GM21447 (cell line): Measurements from ENCODE around the gene SNX14.
A peak's percentile ranks its signal among the peaks of the same experiment; 100 is the strongest.

Source experiments
- ATAC-seq: cut with Tn5 transposase; IDR thresholded peaks from one replicate; pipeline ENCODE4 v1.9.1; 2021; ENCODE audit not compliant: unreplicated experiment

SNX14 gene

DNA sequence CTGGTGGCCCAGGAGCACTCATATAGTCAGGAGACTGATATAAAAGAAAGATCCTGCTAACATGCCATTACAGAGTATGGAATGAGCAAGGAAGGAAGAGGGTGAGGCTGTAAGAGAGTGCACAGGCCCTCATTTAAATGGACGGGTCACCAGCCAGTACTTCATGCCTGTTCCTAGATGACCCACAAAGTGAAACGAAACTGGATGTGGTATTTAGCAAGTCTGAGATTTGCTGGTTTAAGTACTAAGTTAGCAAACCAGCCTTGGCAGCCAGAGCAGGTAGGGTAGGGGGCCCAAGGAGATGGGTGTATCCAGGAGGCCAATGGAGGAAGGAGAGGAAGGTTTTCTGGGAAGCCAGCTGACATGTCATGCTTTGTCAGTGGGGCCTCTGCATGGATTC, 127.9 kb downstream of the SNX14 start:
- ATAC-seq: peak; percentile 28

DNA sequence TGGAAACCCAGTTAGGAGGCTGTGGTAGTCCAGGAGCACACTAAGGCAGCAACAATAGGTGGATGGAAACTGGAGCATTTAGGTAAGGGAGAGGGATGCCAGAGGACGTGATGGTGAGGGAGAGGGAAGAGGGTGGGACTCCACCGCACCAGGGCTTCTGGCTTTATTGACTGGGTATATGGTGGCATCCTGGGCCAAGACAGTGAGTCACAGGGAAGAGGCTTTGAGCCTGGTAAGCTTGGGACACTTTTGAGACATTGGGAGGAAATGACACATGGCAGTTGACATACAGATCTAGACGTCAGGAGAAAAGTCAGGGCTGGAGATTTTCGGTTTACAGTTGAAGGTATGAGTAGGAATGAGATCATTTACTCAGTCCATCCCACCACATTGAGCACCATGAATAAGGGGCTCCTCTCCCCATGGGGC, 128.9 kb downstream of the SNX14 start:
- ATAC-seq: no peak

DNA sequence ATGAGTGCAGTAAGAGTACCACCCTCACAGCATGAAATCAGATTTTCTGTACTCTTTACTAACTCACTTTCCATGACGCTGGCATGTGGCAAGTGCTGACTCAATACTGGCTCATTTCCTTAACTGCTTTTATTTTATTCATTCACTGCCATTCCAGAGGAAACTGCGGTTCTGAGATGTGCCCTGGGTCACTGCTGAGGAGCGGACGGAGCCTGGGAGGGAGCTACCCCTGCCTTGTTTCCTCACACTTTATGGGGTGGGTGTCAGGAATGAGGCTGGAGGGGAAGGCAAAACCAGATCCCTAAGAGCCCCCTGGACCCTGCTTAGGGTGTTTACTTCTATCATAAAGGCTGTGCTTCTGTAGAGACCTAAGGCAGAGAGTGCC, 129.4 kb downstream of the SNX14 start:
- ATAC-seq: no peak

DNA sequence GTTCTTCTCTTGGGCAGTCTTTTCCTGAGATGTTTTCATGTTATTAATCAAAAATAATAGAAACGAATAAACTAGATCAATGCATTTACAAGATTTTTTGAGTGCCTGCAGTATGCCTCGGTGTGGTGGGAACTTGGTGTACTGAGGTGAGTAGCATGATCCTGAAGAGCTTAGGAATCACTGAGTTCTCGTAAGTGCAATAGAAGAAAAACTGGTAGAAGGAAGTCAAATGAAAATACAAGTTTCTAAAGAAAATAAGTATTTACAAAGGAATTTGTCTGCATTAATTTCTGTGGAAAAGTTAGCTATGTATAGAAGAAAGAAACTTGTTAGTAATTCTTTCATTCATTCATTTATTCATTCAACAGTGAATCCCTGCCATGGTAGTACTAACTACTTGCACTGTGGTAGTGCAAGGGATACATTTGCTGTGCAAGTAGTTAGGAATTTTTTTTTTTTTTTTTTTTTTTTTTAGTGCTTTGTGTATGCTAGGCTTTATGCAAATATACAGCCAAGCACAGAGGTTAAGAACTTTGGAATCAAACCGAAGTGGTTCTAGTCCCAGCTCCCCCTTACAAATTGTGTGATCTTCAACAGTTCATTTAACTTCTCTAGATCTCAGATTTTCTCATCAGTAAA, 129.9 kb downstream of the SNX14 start:
- ATAC-seq: no peak

DNA sequence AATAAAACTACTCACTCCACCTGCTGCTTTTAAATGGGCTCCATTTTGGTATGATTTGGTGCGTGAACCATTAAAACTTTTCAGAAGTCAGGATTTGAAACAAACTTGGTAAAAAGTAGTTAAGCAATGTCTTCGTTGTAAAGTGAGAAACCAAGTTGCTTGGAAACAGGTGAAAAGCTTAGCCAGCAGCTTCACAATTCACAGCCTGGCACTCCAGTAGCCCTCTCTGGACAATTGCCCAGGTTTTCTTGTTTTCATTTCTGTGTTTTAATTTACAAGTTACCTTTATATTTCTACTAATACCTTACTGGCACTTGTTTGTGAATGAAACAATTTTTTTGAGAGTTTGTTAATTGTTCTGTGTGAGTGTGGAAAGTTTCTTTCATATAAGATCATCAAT, 131.0 kb downstream of the SNX14 start:
- no peak for ATAC-seq

DNA sequence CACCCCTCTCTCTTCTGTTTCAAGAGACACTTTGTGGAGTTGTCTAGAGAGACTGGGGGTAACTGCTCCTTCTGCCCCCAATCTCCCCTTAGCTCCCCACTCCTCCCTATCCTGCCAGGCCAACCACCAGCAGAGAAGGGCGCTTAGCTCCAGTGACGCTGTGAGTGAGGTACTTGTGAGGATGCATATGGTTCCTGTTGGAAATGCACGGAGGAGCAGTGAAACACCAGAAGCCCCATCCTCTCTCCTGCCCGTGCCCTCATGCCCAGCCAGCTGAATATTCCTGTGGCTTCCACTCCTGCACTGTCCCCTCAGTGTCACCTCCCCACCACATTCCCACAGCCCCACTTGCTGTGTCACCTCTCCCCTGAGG, 131.9 kb downstream of the SNX14 start:
- peak; percentile 7 for ATAC-seq

GRCh38 chr6:85460921-85461797, 132.5 kb downstream of the SNX14 start:
- ATAC-seq: peak; percentile 87

DNA sequence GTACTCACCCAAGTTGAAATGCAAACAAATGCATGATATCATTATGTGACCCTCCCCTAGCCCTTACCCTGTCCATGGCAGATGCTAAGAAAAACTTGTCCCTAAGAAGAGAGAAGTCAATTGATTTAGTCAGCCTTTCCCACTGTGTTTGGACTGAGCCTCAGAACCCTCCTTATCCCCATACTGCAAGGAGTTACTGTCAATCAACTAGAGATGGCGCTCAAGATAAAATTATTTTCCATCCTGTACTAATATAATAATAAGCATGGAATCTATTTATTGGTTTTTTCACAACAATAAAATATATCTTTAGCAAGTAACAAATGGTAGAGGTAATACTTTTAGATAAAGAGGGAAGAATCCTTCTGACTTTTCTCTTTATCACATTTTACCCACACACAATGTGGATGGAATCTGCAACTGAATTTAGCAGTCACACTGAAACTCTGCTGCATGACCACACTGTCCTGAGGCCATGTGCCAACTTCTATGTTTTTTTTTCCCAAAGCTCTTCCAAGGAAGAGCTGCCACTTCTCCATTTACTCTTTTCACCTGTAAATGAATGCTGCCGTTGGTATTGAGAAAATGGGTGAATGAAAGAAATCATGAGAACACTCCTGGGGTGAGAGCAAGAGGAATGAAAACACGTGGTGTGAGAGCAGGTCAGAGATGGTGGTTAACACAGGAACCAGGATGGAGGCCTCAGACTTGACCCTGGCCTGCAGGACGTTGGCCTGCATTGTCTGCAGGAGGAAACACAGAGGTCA, 133.3 kb downstream of the SNX14 start:
- peak; percentile 30 for ATAC-seq

DNA sequence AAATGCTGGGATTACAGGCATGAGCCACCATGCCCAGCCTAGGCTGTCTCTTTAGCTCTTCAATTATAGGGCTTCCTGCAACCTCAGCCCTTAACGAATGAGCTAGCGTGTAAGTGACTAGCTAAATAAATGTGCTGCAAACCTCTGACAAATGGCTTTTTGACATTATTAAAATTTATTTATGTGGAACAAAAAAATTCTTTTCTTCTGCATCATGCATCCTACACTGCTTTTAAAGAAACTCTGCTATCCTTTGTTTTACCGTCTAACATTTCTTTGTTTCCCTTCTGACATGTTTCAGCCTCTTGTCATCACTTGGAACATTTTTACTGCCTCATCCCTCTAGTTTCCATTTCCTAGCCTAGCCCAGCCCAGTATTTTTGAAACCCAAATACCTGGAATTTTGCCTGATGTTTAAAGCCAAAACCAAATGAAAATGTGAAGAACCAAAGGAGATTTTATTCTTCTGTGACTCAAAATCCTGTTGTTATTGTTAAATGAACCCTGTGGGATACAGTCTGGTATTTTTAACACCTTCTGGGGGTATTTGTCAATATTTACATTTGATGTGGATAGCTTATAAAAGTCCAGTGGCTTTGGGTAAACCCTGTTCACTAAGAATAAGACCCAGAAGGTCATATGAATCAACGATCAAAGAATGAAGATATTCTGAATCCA, 134.3 kb downstream of the SNX14 start:
- no peak for ATAC-seq

DNA sequence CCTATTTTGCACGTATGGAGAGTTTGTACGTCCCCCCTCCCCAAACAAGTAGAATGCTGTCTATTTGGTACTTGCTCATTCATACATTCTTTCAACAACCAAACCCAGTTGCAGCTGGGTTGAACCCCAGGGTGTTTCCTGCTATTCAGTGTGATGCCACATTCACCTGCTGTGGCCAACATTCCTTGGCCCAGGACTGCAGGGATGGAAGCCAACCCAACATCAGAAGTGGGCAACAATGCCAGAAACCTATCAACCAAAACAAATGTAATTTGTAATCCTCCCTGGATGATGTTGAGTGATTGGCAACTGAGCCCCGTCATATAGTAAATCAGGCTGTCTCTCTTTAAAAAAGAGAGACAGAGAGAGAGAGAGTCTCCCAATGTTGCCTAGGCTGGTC, 134.9 kb downstream of the SNX14 start:
- no peak for ATAC-seq

DNA sequence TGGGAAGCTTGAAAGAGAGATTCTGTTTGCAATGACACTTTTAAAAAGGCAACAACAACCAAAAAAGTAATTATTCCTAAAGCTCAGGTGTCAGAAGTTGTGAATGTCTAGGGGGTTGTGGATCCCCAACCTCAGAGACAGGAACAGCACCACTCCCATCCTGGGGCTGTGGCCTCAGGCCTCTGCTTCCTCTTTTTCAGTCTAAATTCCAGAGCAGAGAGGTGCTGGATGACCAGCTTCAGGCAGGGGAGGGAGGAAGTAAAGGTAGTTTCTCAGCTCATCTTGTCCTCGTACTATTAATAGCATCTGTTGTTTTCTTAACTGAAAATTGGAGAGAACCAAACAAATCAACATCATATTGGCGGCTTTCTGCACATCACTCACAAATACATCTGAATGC, 135.5 kb downstream of the SNX14 start:
- ATAC-seq: no peak

- ATAC-seq: no peak
These were observed 136.9 kb downstream of the SNX14 start for GRCh38 chr6:85456782-85457181.
